WI38 (cell line): ENCODE data around the gene PRPF18.

Experiments used
- H3K4me3 ChIP-seq: 2 replicates; pipeline ENCODE4 v1.5.1; 2011; ENCODE audit warnings: low read depth, mild to moderate bottlenecking, control low read depth, low read length
- TF ChIP-seq, protein P1 (sequence below): IDR thresholded peaks from 2 replicates; pipeline ENCODE4 v1.5.1; 2012; ENCODE audit warnings: low read depth, mild to moderate bottlenecking, control low read depth, low read length

Gene PRPF18

DNA sequence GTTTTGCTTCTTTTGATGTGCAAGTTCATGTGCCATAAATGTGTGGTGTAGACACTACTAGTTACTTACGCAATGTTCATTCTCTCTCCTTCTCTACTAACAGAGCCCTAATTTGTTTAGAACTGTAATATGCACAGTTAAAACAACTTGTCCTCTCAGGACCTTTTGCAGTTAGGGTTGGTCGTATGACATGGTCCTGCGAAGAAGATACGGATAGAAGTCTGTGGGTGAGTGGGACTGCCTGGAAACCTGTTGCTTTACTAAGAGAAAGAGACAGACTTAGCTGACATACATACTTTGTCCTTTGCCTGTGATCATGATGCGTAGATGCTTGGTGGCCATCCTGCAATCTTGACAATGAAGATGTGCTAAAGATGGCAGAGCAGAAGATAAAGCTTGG is 51.1 kb downstream of the PRPF18 start:
- TF ChIP-seq, protein P1, sequence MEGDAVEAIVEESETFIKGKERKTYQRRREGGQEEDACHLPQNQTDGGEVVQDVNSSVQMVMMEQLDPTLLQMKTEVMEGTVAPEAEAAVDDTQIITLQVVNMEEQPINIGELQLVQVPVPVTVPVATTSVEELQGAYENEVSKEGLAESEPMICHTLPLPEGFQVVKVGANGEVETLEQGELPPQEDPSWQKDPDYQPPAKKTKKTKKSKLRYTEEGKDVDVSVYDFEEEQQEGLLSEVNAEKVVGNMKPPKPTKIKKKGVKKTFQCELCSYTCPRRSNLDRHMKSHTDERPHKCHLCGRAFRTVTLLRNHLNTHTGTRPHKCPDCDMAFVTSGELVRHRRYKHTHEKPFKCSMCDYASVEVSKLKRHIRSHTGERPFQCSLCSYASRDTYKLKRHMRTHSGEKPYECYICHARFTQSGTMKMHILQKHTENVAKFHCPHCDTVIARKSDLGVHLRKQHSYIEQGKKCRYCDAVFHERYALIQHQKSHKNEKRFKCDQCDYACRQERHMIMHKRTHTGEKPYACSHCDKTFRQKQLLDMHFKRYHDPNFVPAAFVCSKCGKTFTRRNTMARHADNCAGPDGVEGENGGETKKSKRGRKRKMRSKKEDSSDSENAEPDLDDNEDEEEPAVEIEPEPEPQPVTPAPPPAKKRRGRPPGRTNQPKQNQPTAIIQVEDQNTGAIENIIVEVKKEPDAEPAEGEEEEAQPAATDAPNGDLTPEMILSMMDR: no peak
- H3K4me3 ChIP-seq: no peak overlapping the region

DNA sequence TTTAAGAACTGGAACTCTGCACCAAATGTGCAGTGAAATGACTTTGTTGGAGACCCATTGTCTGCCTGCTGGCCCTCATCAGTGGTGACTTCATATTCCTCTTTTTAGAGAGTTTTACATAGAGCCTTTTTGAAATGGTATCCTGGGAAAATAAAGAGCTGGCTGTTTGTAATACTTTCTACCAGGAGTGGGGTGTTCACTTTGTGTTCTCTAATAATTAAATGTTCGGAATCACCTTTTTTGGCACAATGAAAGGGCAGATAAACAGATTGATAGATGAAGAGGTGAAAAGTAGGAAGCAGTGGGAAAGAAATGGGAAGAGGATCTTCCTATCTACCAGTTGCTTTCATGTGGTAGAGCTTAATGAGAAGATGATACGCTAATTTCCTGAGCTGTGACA is 55.5 kb downstream of the PRPF18 start:
- TF ChIP-seq, protein P1: no peak
- H3K4me3 ChIP-seq: no peak overlapping the region

DNA sequence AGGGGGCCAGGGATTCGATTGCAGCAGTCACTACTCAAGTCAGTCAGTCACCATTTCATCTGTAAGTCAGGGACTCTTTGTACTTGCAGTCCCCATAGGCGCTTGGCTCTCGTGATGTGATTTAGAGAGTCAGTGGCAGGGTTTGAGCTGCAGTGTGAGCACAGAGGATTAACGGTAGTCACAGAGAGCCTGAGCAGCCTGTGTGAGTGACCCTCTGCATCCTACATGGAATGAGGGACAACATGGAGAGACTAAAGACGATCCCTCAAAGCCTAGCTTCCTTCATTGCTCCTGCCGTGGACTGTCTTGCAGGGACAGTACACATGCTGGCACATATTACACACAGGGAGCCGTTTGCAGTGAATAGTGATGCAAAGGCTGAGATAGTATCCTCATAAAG is 56.3 kb downstream of the PRPF18 start:
- TF ChIP-seq, protein P1: no peak
- H3K4me3 ChIP-seq: no peak overlapping the region

DNA sequence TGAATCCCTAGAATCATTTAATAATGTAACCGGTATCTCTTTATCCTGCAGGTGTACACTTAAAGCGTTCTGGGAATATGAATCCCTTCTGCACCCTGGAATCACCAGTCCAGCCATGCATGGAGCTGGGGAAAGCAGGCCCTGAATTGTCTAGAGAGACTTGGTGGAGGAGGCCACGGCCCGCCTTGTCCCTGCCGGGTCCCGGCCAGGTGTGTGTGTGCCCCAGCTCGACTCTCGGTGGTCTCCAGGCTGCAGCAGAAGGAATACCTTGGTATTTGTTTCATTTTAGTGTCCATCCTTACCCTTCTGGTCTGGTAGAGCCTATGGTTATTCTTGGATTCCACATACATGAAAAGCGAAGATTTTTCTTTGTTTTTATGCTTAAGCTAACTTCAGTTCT is 58.1 kb downstream of the PRPF18 start:
- TF ChIP-seq, protein P1: no peak
- H3K4me3 ChIP-seq: no peak overlapping the region

DNA sequence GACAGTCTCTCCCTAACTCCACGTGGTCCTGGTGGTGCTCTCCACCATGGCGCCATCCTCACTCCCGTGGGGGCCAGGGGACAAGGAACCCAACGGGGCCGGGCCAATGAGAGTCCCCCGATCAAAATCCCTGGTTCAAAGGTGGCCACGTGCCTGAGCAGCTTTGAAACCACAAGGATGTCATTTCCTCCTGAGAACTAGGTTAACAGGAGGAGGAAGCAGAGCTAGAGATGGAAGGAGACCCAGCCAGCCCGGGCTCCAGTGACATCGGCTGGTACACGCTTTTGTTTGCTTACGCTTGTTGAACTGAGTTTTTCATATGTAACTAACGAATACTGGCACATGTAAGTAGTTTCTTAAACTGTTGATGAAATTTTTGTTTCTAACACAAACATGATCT is 61.7 kb downstream of the PRPF18 start:
- no peak overlapping the region for H3K4me3 ChIP-seq
- TF ChIP-seq, protein P1: no peak

DNA sequence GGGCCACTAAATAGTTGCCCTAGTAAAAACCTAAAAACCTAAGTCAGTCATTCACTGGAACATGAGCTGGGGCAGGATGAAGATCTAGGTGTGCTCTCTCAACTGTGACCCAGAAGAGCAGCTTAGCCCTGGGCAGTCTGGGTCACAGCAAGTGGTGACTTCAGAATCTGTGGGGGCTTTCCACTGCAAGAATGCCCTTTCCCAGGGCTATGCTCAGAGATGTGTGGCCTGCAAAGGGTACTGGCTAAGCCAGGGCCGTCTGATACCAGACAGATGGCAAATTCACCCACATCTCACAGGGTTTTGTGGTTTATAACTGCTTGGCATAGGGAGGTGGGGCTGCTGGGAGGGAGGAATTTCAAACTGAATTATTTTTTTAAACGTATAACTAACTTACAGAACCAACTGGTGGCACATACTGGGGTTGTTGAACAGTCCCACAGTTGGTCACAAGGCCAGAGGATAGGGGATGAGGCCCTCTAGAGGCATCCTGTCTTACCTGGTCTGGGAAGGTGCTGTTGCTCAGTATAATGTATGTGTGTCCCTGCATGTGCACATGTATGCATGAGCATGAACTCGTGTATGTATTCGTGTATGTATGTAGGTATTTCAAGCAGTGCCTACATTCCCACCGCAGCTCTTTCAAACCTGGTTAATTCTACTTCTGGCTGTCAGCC is 63.2 kb downstream of the PRPF18 start:
- TF ChIP-seq, protein P1: no peak
- no peak overlapping the region for H3K4me3 ChIP-seq

DNA sequence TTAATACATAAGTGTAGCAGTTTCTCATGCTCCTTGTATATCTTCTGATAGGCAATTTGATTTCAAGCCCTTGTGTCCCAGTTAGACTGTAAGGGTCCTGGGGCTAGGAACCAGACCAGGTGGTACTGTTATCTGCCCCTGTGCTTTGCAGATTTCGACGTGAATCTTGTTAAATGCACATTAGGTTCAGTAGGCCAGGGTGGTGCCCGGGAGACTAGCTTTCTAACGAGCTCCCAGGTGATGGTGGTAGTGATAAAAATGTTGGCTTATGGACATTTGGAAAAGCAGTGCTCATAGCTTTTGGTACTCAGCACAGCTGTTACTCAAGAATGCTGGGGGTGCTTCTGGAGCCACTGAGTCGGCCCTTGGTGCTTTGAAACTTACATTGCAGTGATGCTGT is 64.2 kb downstream of the PRPF18 start:
- TF ChIP-seq, protein P1: no peak
- H3K4me3 ChIP-seq: no peak overlapping the region
